Endothelial cell of umbilical vein (primary cell): Measurements from ENCODE around the gene RPS8. TPM values are rescaled to one million over a fixed set of nuclear protein-coding genes. Genes with fewer than 3 reads are reported as not detected.
"Not testable (repeated sequence)": the region's sequence is repeated elsewhere in the genome, so short reads cannot be mapped to it uniquely, and the experiment has no call there.

Experiments
- BruUV-seq: library from RNA; stranded (reverse); fragments of 400-500 nt; replicated peaks from 2 replicates; lab custom pipeline; 2021; lab: Mats Ljungman, UMichigan
- CTCF ChIA-PET: fragments of 300-600, 350-600 bp; sonication (Branson Sonifier 250); formaldehyde crosslinking; loops from one replicate; lab custom pipeline; 2021; ENCODE audit warnings: antibody characterized with exemption, inconsistent platforms; lab: Charles Lee
- POLR2A ChIA-PET: fragments of 300-600, 350-600 bp; sonication (Branson Sonifier 250); formaldehyde crosslinking; loops from one replicate; lab custom pipeline; 2021; ENCODE audit warnings: antibody characterized with exemption, inconsistent platforms; lab: Charles Lee
- DNase-seq: peaks from one replicate; pipeline ENCODE4 v3.0.0-alpha.2; 2011; ENCODE audit warnings: low read depth, low spot score
- FAIRE-seq: peaks from 2 replicates; lab custom pipeline; 2011; peaks lifted over from hg19 to GRCh38; lab: Jason Lieb, UNC
- H2AFZ ChIP-seq: 2 replicates; pipeline ENCODE4 v1.6.0; 2012; ENCODE audit warnings: low read depth, low read length, control low read depth, inconsistent platforms
- H3K27ac ChIP-seq: 2 replicates; pipeline ENCODE4 v1.5.1; 2011; ENCODE audit warnings: low read depth, mild to moderate bottlenecking, control low read depth, low read length, moderate library complexity; ENCODE audit not compliant: insufficient read depth
- H3K27me3 ChIP-seq, 2 experiments: 2 replicates each; pipeline versions ENCODE4 v1.6.0 to v1.6.1; 2011; ENCODE audit warnings: low read length in 2 of 2, mixed read lengths in 1 of 2; ENCODE audit not compliant: control insufficient read depth in 2 of 2, insufficient read depth in 2 of 2
- H3K36me3 ChIP-seq, 2 experiments: 2 replicates in 1 of 2; 3 replicates in 1 of 2; pipeline ENCODE4 v1.5.1; 2011; ENCODE audit warnings: low read length in 2 of 2, mild to moderate bottlenecking in 1 of 2, moderate library complexity in 1 of 2; ENCODE audit not compliant: control insufficient read depth in 2 of 2, insufficient read depth in 2 of 2; ENCODE audit errors: extremely low read depth in 1 of 2
- H3K4me1 ChIP-seq: 3 replicates; pipeline ENCODE4 v1.5.1; 2011; ENCODE audit warnings: mild to moderate bottlenecking, low read length; ENCODE audit not compliant: control insufficient read depth, insufficient read depth; ENCODE audit errors: extremely low read depth
- H3K4me2 ChIP-seq: 2 replicates; pipeline ENCODE4 v1.6.1; 2011; ENCODE audit warnings: low read length, control low read depth, mixed read lengths; ENCODE audit not compliant: insufficient read depth
- H3K4me3 ChIP-seq, 3 experiments: fragments of 200-600 bp in 1 of 3; sonication (generic), shearing (Covaris generic) in 1 of 3; replicated peaks in 1 of 3; 2 replicates each; pipeline ENCODE4 v1.5.1; 2011 to 2016; ENCODE audit warnings: control low read depth in 3 of 3, low read length in 3 of 3, mild to moderate bottlenecking in 2 of 3, inconsistent platforms in 1 of 3, low read depth in 1 of 3, moderate library complexity in 1 of 3; ENCODE audit not compliant: insufficient read depth in 1 of 3
- H3K79me2 ChIP-seq: 2 replicates; pipeline ENCODE4 v1.6.0; 2012; ENCODE audit warnings: low read length, inconsistent platforms; ENCODE audit not compliant: control insufficient read depth, insufficient read depth
- H3K9ac ChIP-seq: replicated peaks from 2 replicates; pipeline ENCODE3; 2011; ENCODE audit warnings: low read length, control low read depth; ENCODE audit not compliant: insufficient read depth; ENCODE audit errors: extremely low read depth
- H3K9me1 ChIP-seq: replicated peaks from 3 replicates; pipeline ENCODE4 v1.6.0; 2011; ENCODE audit warnings: mild to moderate bottlenecking, low read length; ENCODE audit not compliant: control insufficient read depth, insufficient read depth; ENCODE audit errors: extremely low read depth
- H3K9me3 ChIP-seq: replicated peaks from 2 replicates; pipeline ENCODE4 v1.5.1; 2012; ENCODE audit warnings: low read length, inconsistent platforms; ENCODE audit not compliant: control insufficient read depth, insufficient read depth
- H4K20me1 ChIP-seq: replicated peaks from 2 replicates; pipeline ENCODE3; 2011; ENCODE audit warnings: mild to moderate bottlenecking, low read length; ENCODE audit not compliant: control insufficient read depth, insufficient read depth; ENCODE audit errors: extremely low read depth
- EZH2 ChIP-seq: IDR thresholded peaks from 2 replicates; pipeline ENCODE4 v1.6.1; 2012; ENCODE audit warnings: borderline replicate concordance, low read depth, mild to moderate bottlenecking, moderate library complexity, low read length, inconsistent platforms; ENCODE audit not compliant: severe bottlenecking
- FOS ChIP-seq: IDR thresholded peaks from 2 replicates; pipeline ENCODE4 v1.6.1; 2011; ENCODE audit warnings: mild to moderate bottlenecking, low read length, moderate library complexity, borderline replicate concordance; ENCODE audit not compliant: insufficient read depth
- GATA2 ChIP-seq: IDR thresholded peaks from 2 replicates; pipeline ENCODE4 v1.7.0; 2011; ENCODE audit warnings: low read depth, mild to moderate bottlenecking, moderate library complexity, mixed read lengths, low read length; ENCODE audit not compliant: insufficient read length, insufficient read depth
- JUN ChIP-seq: IDR thresholded peaks from 2 replicates; pipeline ENCODE4 v1.6.1; 2011; ENCODE audit warnings: borderline replicate concordance, low read depth; ENCODE audit not compliant: insufficient read length, insufficient read depth
- MYC ChIP-seq: IDR thresholded peaks from one replicate; pipeline ENCODE4 v1.6.1; 2011; ENCODE audit warnings: mild to moderate bottlenecking, low read depth, low read length
- POLR2A ChIP-seq: IDR thresholded peaks from 2 replicates; pipeline ENCODE4 v1.6.1; 2012; ENCODE audit warnings: low read depth, mild to moderate bottlenecking, control low read depth, low read length
- POLR2AphosphoS5 ChIP-seq: IDR thresholded peaks from 2 replicates; pipeline ENCODE4 v1.6.1; 2012; ENCODE audit warnings: low read depth, mild to moderate bottlenecking, control low read depth, low read length, moderate library complexity; ENCODE audit not compliant: insufficient read depth
- dilution Hi-C: fragments of 300-500 bp; cut with MboI; formaldehyde crosslinking; loops from one replicate; pipeline ENCODE4 v1.15.0; 2019; ENCODE audit warnings: low sequenced_read_pairs; ENCODE audit not compliant: extremely low pct_ligation_motif_present
- intact Hi-C: fragments of 100-400 bp; cut with micrococcal nuclease; formaldehyde crosslinking; loops from one replicate; pipeline ENCODE4 v1.10.0; 2022
- polyA plus RNA-seq, 4 experiments: library from polyadenylated mRNA; depleted of rRNA in 3 of 4; stranded (reverse) in 3 of 4; unstranded in 1 of 4; fragments of >200 nt; gene quantifications; 2 replicates each; pipeline versions ENCODE4 v1.2.1 to v1.2.3, GENCODE V29; 2011 to 2012; ENCODE audit warnings: missing spikeins in 1 of 4
- total RNA-seq: library from RNA; stranded (reverse); gene quantifications from 2 replicates; pipeline ENCODE4 v1.2.3, GENCODE V29; 2021
- TF ChIP-seq, protein P1 (sequence below): IDR thresholded peaks from 2 replicates; pipeline ENCODE4 v1.6.1; 2011; ENCODE audit not compliant: insufficient read depth, insufficient read length
- TF ChIP-seq, protein P2 (sequence below), 2 donors: IDR thresholded peaks; 1 replicate in 1 of 2; 2 replicates in 1 of 2; pipeline ENCODE4 v1.5.1; 2011; ENCODE audit warnings: low read length in 2 of 2, mild to moderate bottlenecking in 2 of 2, moderate library complexity in 2 of 2, control low read depth in 1 of 2, inconsistent platforms in 1 of 2, low read depth in 1 of 2; ENCODE audit not compliant: insufficient read depth in 1 of 2; ENCODE audit errors: extremely low read depth in 1 of 2

Gene RPS8
- total and polyA plus RNA-seq, 2 donors (not counting 3 experiments of a cell fraction or from before 2014, with no cell fraction given): 1,842 to 2,306 TPM

DNA sequence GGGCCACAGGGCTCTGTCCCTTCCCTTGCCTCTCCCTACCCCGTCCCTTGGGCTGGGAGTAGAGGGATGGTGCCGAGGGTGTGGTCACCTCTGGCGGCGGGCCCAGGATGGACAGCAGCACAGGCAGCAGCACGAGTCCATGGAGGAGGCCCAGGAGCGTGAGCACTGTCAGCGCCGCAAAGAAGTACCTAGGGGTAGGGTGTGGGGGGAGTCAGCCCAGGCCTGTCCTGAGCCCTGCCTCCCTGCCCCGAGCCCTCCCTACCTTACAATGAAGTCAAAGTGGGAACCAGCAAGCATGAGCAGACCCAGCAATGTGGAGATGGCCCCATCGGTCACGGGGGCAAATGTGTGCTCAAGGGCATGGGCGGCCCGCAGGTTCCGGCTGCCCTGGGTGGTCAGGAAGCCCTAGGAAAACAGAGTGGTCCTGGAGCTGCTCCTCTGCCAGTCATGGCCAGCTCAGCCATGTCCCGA, 47.7 kb downstream of the RPS8 start:
- ChIA-PET POLR2A (interaction anchor here (1.1 to 7.3 kb wide), 2 partner anchors 14 to 23 kb away, joined by 4 to 97 read pairs; partner anchors contain the start of genes BTBD19, DYNLT4 and PLK3), CTCF (interaction anchor here (0.6 to 7.1 kb wide), 3 partner anchors 23 to 299 kb away, joined by 3 to 57 read pairs (median 9); partner anchors contain the start of gene PLK3)
- Histone ChIP-seq H3K36me3 (no peaks in the 10 kb centered on the region), H3K27me3 (no peaks in the 10 kb centered on the region), H4K20me1 (no peaks in the 10 kb centered on the region), H3K9ac (no peak overlapping the region), H3K27ac (no peak overlapping the region), H3K4me2 (no peak overlapping the region), H3K79me2 (no peaks in the 10 kb centered on the region), H3K4me1 (peaks cover 10% of the 10 kb centered on the region), H3K9me3 (no peaks in the 10 kb centered on the region), H2AFZ (no peak overlapping the region), H3K4me3 (no peak overlapping the region), H3K9me1 (no peaks in the 10 kb centered on the region)
- DNase-seq (no peak), FAIRE-seq (no peak)
- BruUV-seq: no TSS peak
- intact Hi-C loops (no loop called here), dilution Hi-C loops (no loop called here)
- no peak for TF ChIP-seq JUN
- TF ChIP-seq MYC: no peak
- TF ChIP-seq EZH2: no peak
- TF ChIP-seq GATA2: no peak
- TF ChIP-seq, protein P1, sequence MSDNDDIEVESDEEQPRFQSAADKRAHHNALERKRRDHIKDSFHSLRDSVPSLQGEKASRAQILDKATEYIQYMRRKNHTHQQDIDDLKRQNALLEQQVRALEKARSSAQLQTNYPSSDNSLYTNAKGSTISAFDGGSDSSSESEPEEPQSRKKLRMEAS: no peak
- TF ChIP-seq FOS: no peak
- TF ChIP-seq, protein P2, sequence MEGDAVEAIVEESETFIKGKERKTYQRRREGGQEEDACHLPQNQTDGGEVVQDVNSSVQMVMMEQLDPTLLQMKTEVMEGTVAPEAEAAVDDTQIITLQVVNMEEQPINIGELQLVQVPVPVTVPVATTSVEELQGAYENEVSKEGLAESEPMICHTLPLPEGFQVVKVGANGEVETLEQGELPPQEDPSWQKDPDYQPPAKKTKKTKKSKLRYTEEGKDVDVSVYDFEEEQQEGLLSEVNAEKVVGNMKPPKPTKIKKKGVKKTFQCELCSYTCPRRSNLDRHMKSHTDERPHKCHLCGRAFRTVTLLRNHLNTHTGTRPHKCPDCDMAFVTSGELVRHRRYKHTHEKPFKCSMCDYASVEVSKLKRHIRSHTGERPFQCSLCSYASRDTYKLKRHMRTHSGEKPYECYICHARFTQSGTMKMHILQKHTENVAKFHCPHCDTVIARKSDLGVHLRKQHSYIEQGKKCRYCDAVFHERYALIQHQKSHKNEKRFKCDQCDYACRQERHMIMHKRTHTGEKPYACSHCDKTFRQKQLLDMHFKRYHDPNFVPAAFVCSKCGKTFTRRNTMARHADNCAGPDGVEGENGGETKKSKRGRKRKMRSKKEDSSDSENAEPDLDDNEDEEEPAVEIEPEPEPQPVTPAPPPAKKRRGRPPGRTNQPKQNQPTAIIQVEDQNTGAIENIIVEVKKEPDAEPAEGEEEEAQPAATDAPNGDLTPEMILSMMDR (IDR thresholded peaks at IDR 0.05; ENCODE audit: extremely low read depth in 1 of 2, insufficient read depth in 1 of 2, low read depth in 1 of 2, low read length in 2 of 2): no peak
- TF ChIP-seq POLR2AphosphoS5: no peak
- TF ChIP-seq POLR2A: no peak

DNA sequence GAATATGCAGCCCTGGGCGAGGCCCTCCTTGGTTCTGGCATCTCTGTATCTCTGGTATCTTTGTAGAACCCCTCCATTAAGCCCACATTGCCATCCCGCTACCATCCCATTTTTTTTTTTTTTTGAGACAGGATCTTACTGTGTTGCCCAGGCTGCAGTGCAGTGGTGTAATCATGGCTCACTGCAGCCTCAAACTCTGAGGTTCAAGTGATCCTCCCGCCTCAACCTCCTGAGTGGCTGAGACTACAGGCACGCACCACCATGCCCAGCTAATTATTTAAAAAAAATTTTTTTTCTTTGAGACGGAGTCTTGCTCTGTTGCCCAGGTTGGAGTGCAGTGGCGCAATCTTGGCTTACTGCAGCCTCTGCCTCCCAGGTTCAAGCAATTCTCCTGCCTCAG, 49.1 kb downstream of the RPS8 start:
- FAIRE-seq, H3K9ac ChIP-seq, H3K36me3 ChIP-seq, H2AFZ ChIP-seq, POLR2A ChIA-PET, DNase-seq, H3K4me3 ChIP-seq, H3K9me1 ChIP-seq, H3K27me3 ChIP-seq, H3K9me3 ChIP-seq, intact Hi-C loops, H3K79me2 ChIP-seq, BruUV-seq, dilution Hi-C loops, H3K4me2 ChIP-seq, H3K27ac ChIP-seq, H4K20me1 ChIP-seq, H3K4me1 ChIP-seq: not testable (repeated sequence)
- CTCF ChIA-PET: interaction anchor here (1.0 to 3.1 kb wide), 2 partner anchors 12 to 31 kb away, joined by 3 to 9 read pairs; no protein-coding TSS in a partner anchor
